Inferior parietal cortex (tissue), 1 donor: ENCODE results near the gene SORL1.
A peak's percentile ranks its signal among the peaks of the same experiment; 100 is the strongest.

Source experiments
- DNase-seq: peaks from one replicate; pipeline ENCODE4 v3.0.0-alpha.2; 2016; ENCODE audit errors: extremely low spot score

SORL1 gene

GRCh38 chr11:121656328-121657090 lies 204.4 kb downstream of the SORL1 start:
- DNase-seq: no peak

GRCh38 chr11:121657146-121657545 lies 205.0 kb downstream of the SORL1 start:
- no peak for DNase-seq

- DNase-seq: no peak
Measured at GRCh38 chr11:121659811-121660210, 207.7 kb downstream of the SORL1 start.

- DNase-seq: no peak
Measured at GRCh38 chr11:121661880-121662486, 209.9 kb downstream of the SORL1 start.

- DNase-seq: no peak
Measured at GRCh38 chr11:121664144-121664543, 212.0 kb downstream of the SORL1 start.

GRCh38 chr11:121665206-121665838 lies 213.2 kb downstream of the SORL1 start:
- DNase-seq: no peak

- DNase-seq: no peak
Measured at GRCh38 chr11:121667836-121668235, 215.7 kb downstream of the SORL1 start.

- DNase-seq: no peak
Measured at GRCh38 chr11:121669422-121669821, 217.3 kb downstream of the SORL1 start.

GRCh38 chr11:121670266-121670665 lies 218.2 kb downstream of the SORL1 start:
- no peak for DNase-seq

- DNase-seq: peak; percentile 53
Measured at GRCh38 chr11:121670805-121671282, 218.7 kb downstream of the SORL1 start.

GRCh38 chr11:121671283-121672168 lies 219.4 kb downstream of the SORL1 start:
- DNase-seq: peak; percentile 74

- DNase-seq: no peak
Measured at GRCh38 chr11:121672630-121673487, 220.7 kb downstream of the SORL1 start.

- DNase-seq: no peak
Measured at GRCh38 chr11:121681550-121682268, 229.6 kb downstream of the SORL1 start.
